Heart left ventricle (tissue), 13 donors: ENCODE results near the gene CCDC195.

Experiments
- CTCF ChIP-seq, 12 donors: fragments of 200-600 bp; sonication (generic) in 4 of 12; IDR thresholded peaks; one replicate each; pipeline versions ENCODE4 v1.5.0 to v1.8.0; 2018 to 2022; ENCODE audit warnings: antibody characterized with exemption in 12 of 12, mild to moderate bottlenecking in 5 of 12
- POLR2A ChIP-seq, 2 donors: fragments of 450-650 bp; IDR thresholded peaks; one replicate each; pipeline ENCODE4 v1.6.1; 2017; ENCODE audit warnings: antibody characterized with exemption in 2 of 2, mild to moderate bottlenecking in 2 of 2, moderate library complexity in 2 of 2
- donor health status: ischemic (EF 13 %, LVEDD 7.1; RV severe dilation, severe dysfunction).
- donor health status: DM: no; HTN: yes; CAD: no.
- donor health status: DM: no; HTN: no; CAD: no.
- donor health status: ischemic (EF 25% LVEDD 6.9; RV normal size, moderate dysfunction).
- donor health status: ischemic (EF 25% LVEDD 5.7; RV mildly dilated, moderate dysfunction).
- donor health status: ischemic (EF 35%, LVEDD 5.7; RV mildly dilated, moderate dysfunction).
- donor health status: nonischemic (EF 11% LVEDD 7.7; RV severe dilation, severe dysfunction).
- donor health status: DM: yes; HTN: yes; CAD: no.
- donor health status: PGD.
- donor health status: ischemic (EF 29% LVEDD 5.4; RV normal size, mild dysfunction).
- donor health status: nonischemic (EF 23%, LVEDD 6.1; RV moderate dilation, normal function).

DNA sequence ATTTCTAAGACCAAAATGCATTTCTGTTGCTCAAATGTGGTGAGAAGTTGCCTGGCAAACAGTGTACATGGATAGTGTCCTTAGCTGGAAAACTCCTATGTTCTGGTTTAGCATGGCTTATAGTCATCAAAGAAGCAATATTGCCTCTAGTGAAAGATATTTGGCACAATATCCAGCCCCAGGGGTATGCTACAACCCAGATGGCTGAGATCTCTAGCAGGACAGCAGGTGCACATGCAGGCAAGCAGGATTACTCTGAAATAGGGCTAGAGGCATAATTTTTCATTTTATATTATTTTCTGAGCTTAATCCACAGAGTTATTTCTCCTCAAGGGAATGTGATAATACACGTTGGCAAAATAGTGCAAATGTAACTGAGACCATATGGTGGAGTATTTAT is 34.0 kb downstream of the CCDC195 start:
- no peak for TF ChIP-seq CTCF (IDR thresholded peaks at IDR 0.05)
- no peak for TF ChIP-seq POLR2A (IDR thresholded peaks at IDR 0.05)
